Heart left ventricle (tissue), 16 donors: ENCODE measurements around the gene RUNX2. TPM values are rescaled to one million over a fixed set of nuclear protein-coding genes. Genes with fewer than 3 reads are reported as not detected.

ENCODE experiments used
- ATAC-seq, 4 donors: fragments of 200-7000 bp; cut with Tn5 transposase; one replicate each; pipeline ENCODE4 v1.9.1; 2020 to 2022; ENCODE audit warnings: moderate library complexity in 4 of 4, mild to moderate bottlenecking in 3 of 4, moderate number of reproducible peaks in 1 of 4
- DNase-seq, 5 donors: peaks; one replicate each; pipeline ENCODE4 v3.0.0-alpha.2; 2020
- H3K27ac ChIP-seq, 12 donors: fragments of 200-600 bp; sonication (generic) in 4 of 12; one replicate each; pipeline versions ENCODE4 v1.5.0 to v1.8.0; 2016 to 2022; ENCODE audit warnings: mild to moderate bottlenecking in 2 of 12
- H3K27me3 ChIP-seq, 9 donors: fragments of 200-600 bp; sonication (generic) in 2 of 9; one replicate each; pipeline versions ENCODE4 v1.5.1 to v1.8.0; 2016 to 2022; ENCODE audit warnings: mild to moderate bottlenecking in 3 of 9
- H3K36me3 ChIP-seq, 9 donors: fragments of 200-600 bp; sonication (generic) in 2 of 9; one replicate each; pipeline versions ENCODE4 v1.5.0 to v1.8.0; 2018 to 2022; ENCODE audit warnings: mild to moderate bottlenecking in 2 of 9
- H3K4me1 ChIP-seq, 12 donors: fragments of 200-600 bp; sonication (generic) in 4 of 12; one replicate each; pipeline versions ENCODE4 v1.5.0 to v1.8.0; 2016 to 2022; ENCODE audit warnings: mild to moderate bottlenecking in 3 of 12
- H3K4me3 ChIP-seq, 12 donors: fragments of 200-600 bp; sonication (generic) in 4 of 12; one replicate each; pipeline versions ENCODE4 v1.5.0 to v1.8.0; 2017 to 2022; ENCODE audit warnings: mild to moderate bottlenecking in 9 of 12, moderate library complexity in 4 of 12
- H3K9me3 ChIP-seq, 12 donors: fragments of 200-600 bp; sonication (generic) in 4 of 12; one replicate each; pipeline versions ENCODE4 v1.5.0 to v1.8.0; 2016 to 2022; ENCODE audit warnings: mild to moderate bottlenecking in 1 of 12
- CTCF ChIP-seq, 12 donors: fragments of 200-600 bp; sonication (generic) in 4 of 12; IDR thresholded peaks; one replicate each; pipeline versions ENCODE4 v1.5.0 to v1.8.0; 2018 to 2022; ENCODE audit warnings: antibody characterized with exemption in 12 of 12, mild to moderate bottlenecking in 5 of 12
- POLR2A ChIP-seq, 2 donors: fragments of 450-650 bp; IDR thresholded peaks; one replicate each; pipeline ENCODE4 v1.6.1; 2017; ENCODE audit warnings: antibody characterized with exemption in 2 of 2, mild to moderate bottlenecking in 2 of 2, moderate library complexity in 2 of 2
- WGBS, 4 donors: extraction: QIAGEN DNeasy Blood & Tissue Kit in 2 of 4; methylation state at CpG; one replicate each; pipeline versions ENCODE4 v1.1.5 to v1.1.7; 2013 to 2018; 5-methylcytosine and 5-hydroxymethylcytosine counted together
- intact Hi-C, 10 donors: fragments of 100-400 bp; cut with DNase I; formaldehyde crosslinking; loops; one replicate each; pipeline versions ENCODE4 v1.11.1 to v1.14.2; 2022
- polyA plus RNA-seq, 2 donors: library from polyadenylated mRNA; stranded (reverse); fragments of 200-250 nt; gene quantifications; one replicate each; pipeline ENCODE4 v1.2.3, GENCODE V29; 2013
- total RNA-seq, 9 donors: library from RNA; depleted of rRNA in 2 of 9; stranded (reverse); fragments of >200 nt in 2 of 9; fragmentation: NEBNext Ultra II Directional in 3 of 9; extraction: Animal tissue kit (Norgen Biotek cat#: 25700) in 3 of 9; gene quantifications; one replicate each; pipeline versions ENCODE4 v1.1.0 to v1.2.4, GENCODE V29; 2016 to 2023
- donor health status: ischemic (EF 13 %, LVEDD 7.1; RV severe dilation, severe dysfunction).
- donor health status: healthy with polysubstance abuse.
- donor health status: DM: no; HTN: yes; CAD: no.
- donor health status: DM: no; HTN: no; CAD: no.
- donor health status: ischemic (EF 25% LVEDD 6.9; RV normal size, moderate dysfunction).
- donor health status: ischemic (EF 25% LVEDD 5.7; RV mildly dilated, moderate dysfunction).
- donor health status: healthy.
- donor health status: DM: yes; HTN: yes; CAD: no.
- donor health status: ischemic (EF 35%, LVEDD 5.7; RV mildly dilated, moderate dysfunction).
- donor health status: nonischemic (EF 11% LVEDD 7.7; RV severe dilation, severe dysfunction).
- donor health status: DM: yes; HTN: yes; CAD: no.
- donor health status: PGD.
- donor health status: ischemic (EF 29% LVEDD 5.4; RV normal size, mild dysfunction).
- donor health status: nonischemic (EF 23%, LVEDD 6.1; RV moderate dilation, normal function).

The RUNX2 gene
- total and polyA plus RNA-seq, 11 donors, result 0.37 to 3.1 (median 2.0) TPM

GRCh38 chr6:45532721-45533210 is 204.6 kb downstream of the RUNX2 start:
- peak overlapping the region in 5 of 12 donors; percentile 16 to 51 (median 34) for H3K27ac ChIP-seq
- no peaks in the 10 kb centered on the region for H3K9me3 ChIP-seq
- DNase-seq (no peak), ATAC-seq (peak in 3 of 4 donors; percentile 32 to 64 (median 46))
- peak overlapping the region in 7 of 12 donors; percentile 17 to 34 (median 31) for H3K4me3 ChIP-seq
- 45 to 68% (median 55%) methylated on average over 6 of the region's 6 CpGs for WGBS, 4 donors
- intact Hi-C loops, result no loop called here
- no peaks in the 10 kb centered on the region for H3K27me3 ChIP-seq
- peaks cover 0 to 7% (median 0%) of the 10 kb centered on the region in 12 donors for H3K4me1 ChIP-seq
- no peaks in the 10 kb centered on the region for H3K36me3 ChIP-seq
- no peak for TF ChIP-seq CTCF (IDR thresholded peaks at IDR 0.05)
- TF ChIP-seq POLR2A (IDR thresholded peaks at IDR 0.05), result no peak

GRCh38 chr6:45533386-45533785 is 205.3 kb downstream of the RUNX2 start:
- H3K27ac ChIP-seq, result peak overlapping the region in 5 of 12 donors; percentile 16 to 51 (median 34)
- H3K9me3 ChIP-seq, result no peaks in the 10 kb centered on the region
- no peaks in the 10 kb centered on the region for H3K36me3 ChIP-seq
- intact Hi-C loops, result no loop called here
- peak overlapping the region in 6 of 12 donors; percentile 24 to 34 (median 32) for H3K4me3 ChIP-seq
- WGBS, 4 donors, result 41 to 57% (median 48%) methylated on average over 4 of the region's 4 CpGs
- H3K4me1 ChIP-seq, result peaks cover 0 to 7% (median 0%) of the 10 kb centered on the region in 12 donors
- no peak for TF ChIP-seq POLR2A (IDR thresholded peaks at IDR 0.05)
- TF ChIP-seq CTCF (IDR thresholded peaks at IDR 0.05), result no peak
- DNase-seq (no peak), ATAC-seq (peak in 1 of 4 donors; percentile 55)
- H3K27me3 ChIP-seq, result no peaks in the 10 kb centered on the region

GRCh38 chr6:45535933-45536332 is 207.8 kb downstream of the RUNX2 start:
- DNase-seq, result no peak
- ATAC-seq, result no peak
- 77 to 84% (median 82%) methylated on average over 4 of the region's 4 CpGs for WGBS, 4 donors

GRCh38 chr6:45537539-45537938 is 209.4 kb downstream of the RUNX2 start:
- DNase-seq, result no peak
- WGBS, 4 donors, result 91 to 95% (median 95%) methylated on average over 6 of the region's 6 CpGs
- no peaks in the 10 kb centered on the region for H3K36me3 ChIP-seq
- H3K27me3 ChIP-seq, result no peaks in the 10 kb centered on the region
- no peaks in the 10 kb centered on the region for H3K9me3 ChIP-seq
- peaks cover 0 to 23% (median 8%) of the 10 kb centered on the region in 12 donors for H3K4me1 ChIP-seq
- no peak overlapping the region for H3K27ac ChIP-seq
- TF ChIP-seq POLR2A (IDR thresholded peaks at IDR 0.05), result no peak
- ATAC-seq, result no peak
- no peak overlapping the region for H3K4me3 ChIP-seq
- intact Hi-C loops, result no loop called here

More at GRCh38 chr6:45535933-45536332, 207.8 kb downstream of the RUNX2 start:
- Histone ChIP-seq H3K4me3 (no peak overlapping the region), H3K4me1 (peaks cover 0 to 12% (median 0%) of the 10 kb centered on the region in 12 donors), H3K9me3 (no peaks in the 10 kb centered on the region), H3K36me3 (no peaks in the 10 kb centered on the region), H3K27ac (no peak overlapping the region), H3K27me3 (no peaks in the 10 kb centered on the region)
- intact Hi-C loops, result no loop called here
- TF ChIP-seq POLR2A (IDR thresholded peaks at IDR 0.05), result no peak

GRCh38 chr6:45538641-45539547 is 210.8 kb downstream of the RUNX2 start:
- 54 to 73% (median 59%) methylated on average over 8 of the region's 8 CpGs for WGBS, 4 donors
- Histone ChIP-seq H3K9me3 (no peaks in the 10 kb centered on the region), H3K27ac (peak overlapping the region in 5 of 12 donors; percentile 1 to 34 (median 15)), H3K36me3 (no peaks in the 10 kb centered on the region), H3K27me3 (no peaks in the 10 kb centered on the region), H3K4me1 (peaks cover 0 to 31% (median 10%) of the 10 kb centered on the region in 12 donors), H3K4me3 (no peak overlapping the region)
- ATAC-seq (peak; percentile 37 to 84 (median 64)), DNase-seq (peak in 3 of 5 donors; percentile 42 to 45 (median 42))
- no peak for TF ChIP-seq CTCF (IDR thresholded peaks at IDR 0.05)
- no peak for TF ChIP-seq POLR2A (IDR thresholded peaks at IDR 0.05)
- intact Hi-C loops, result no loop called here
